GM21367 (cell line): ENCODE data around the gene OPN3.
A peak's percentile ranks its signal among the peaks of the same experiment; 100 is the strongest.

Experiments
- ATAC-seq: cut with Tn5 transposase; IDR thresholded peaks from one replicate; pipeline ENCODE4 v1.9.1; 2021; ENCODE audit not compliant: unreplicated experiment

Gene OPN3

GRCh38 chr1:241624935-241625334 lies 15.2 kb downstream of the OPN3 start:
- ATAC-seq: no peak

GRCh38 chr1:241622669-241623068 lies 17.5 kb downstream of the OPN3 start:
- ATAC-seq: no peak

GRCh38 chr1:241617426-241617825 lies 22.7 kb downstream of the OPN3 start:
- no peak for ATAC-seq

- ATAC-seq: no peak
These were observed 24.9 kb downstream of the OPN3 start for GRCh38 chr1:241615043-241615974.

- no peak for ATAC-seq
These were observed 25.6 kb downstream of the OPN3 start for GRCh38 chr1:241614572-241614971.

- ATAC-seq: no peak
These were observed 26.0 kb downstream of the OPN3 start for GRCh38 chr1:241614144-241614543.

- ATAC-seq: no peak
These were observed 27.4 kb downstream of the OPN3 start for GRCh38 chr1:241612533-241613477.

- ATAC-seq: no peak
These were observed 28.4 kb downstream of the OPN3 start for GRCh38 chr1:241611736-241612135.

GRCh38 chr1:241611063-241611462 lies 29.1 kb downstream of the OPN3 start:
- ATAC-seq: peak; percentile 92

GRCh38 chr1:241610056-241610815 lies 29.9 kb downstream of the OPN3 start:
- ATAC-seq: no peak

GRCh38 chr1:241608379-241609033 lies 31.7 kb downstream of the OPN3 start:
- ATAC-seq: no peak

- no peak for ATAC-seq
These were observed 32.7 kb downstream of the OPN3 start for GRCh38 chr1:241607497-241607896.

GRCh38 chr1:241606544-241606943 lies 33.6 kb downstream of the OPN3 start:
- ATAC-seq: no peak

- ATAC-seq: no peak
These were observed 34.9 kb downstream of the OPN3 start for GRCh38 chr1:241605146-241605805.

- ATAC-seq: no peak
These were observed 36.4 kb downstream of the OPN3 start for GRCh38 chr1:241603731-241604245.

- peak; percentile 88 for ATAC-seq
These were observed 39.7 kb downstream of the OPN3 start for GRCh38 chr1:241600496-241600901.

GRCh38 chr1:241598249-241598648 lies 41.9 kb downstream of the OPN3 start:
- ATAC-seq: no peak

GRCh38 chr1:241596633-241597032 lies 43.5 kb downstream of the OPN3 start:
- ATAC-seq: no peak

GRCh38 chr1:241593186-241593585 lies 47.0 kb downstream of the OPN3 start:
- no peak for ATAC-seq
